Upper lobe of right lung (tissue), 1 donor: ENCODE results near the gene RFX2. TPM values are rescaled to one million over a fixed set of nuclear protein-coding genes. Genes with fewer than 3 reads are reported as not detected.
A peak's percentile ranks its signal among the peaks of the same experiment; 100 is the strongest.

Experiments
- ATAC-seq: fragments of 200-7000 bp; cut with Tn5 transposase; one replicate; pipeline ENCODE4 v1.9.1; 2020; ENCODE audit warnings: mild to moderate bottlenecking, moderate library complexity
- DNase-seq: peaks from one replicate; pipeline ENCODE4 v3.0.0-alpha.2; 2020
- H3K27ac ChIP-seq: fragments of 200-600 bp; one replicate; pipeline ENCODE4 v1.8.0; 2022
- H3K27me3 ChIP-seq: fragments of 200-600 bp; one replicate; pipeline ENCODE4 v1.8.0; 2022; ENCODE audit warnings: mild to moderate bottlenecking
- H3K36me3 ChIP-seq: fragments of 200-600 bp; one replicate; pipeline ENCODE4 v1.8.0; 2022
- H3K4me1 ChIP-seq: fragments of 200-600 bp; one replicate; pipeline ENCODE4 v1.8.0; 2022
- H3K4me3 ChIP-seq: fragments of 200-600 bp; one replicate; pipeline ENCODE4 v1.8.0; 2022; ENCODE audit warnings: mild to moderate bottlenecking
- H3K9me3 ChIP-seq: fragments of 200-600 bp; one replicate; pipeline ENCODE4 v1.8.0; 2022
- intact Hi-C: fragments of 100-400 bp; cut with DNase I; formaldehyde crosslinking; loops from one replicate; pipeline ENCODE4 v1.11.0; 2022
- total RNA-seq: library from RNA; stranded (reverse); fragmentation: NEBNext Ultra II Directional; extraction: Animal tissue kit (Norgen Biotek cat#: 25700); gene quantifications from one replicate; pipeline ENCODE4 v1.2.1, GENCODE V29; 2021
- TF ChIP-seq, protein P1 (sequence below): fragments of 200-600 bp; IDR thresholded peaks from one replicate; pipeline ENCODE4 v1.8.0; 2022; ENCODE audit warnings: antibody characterized with exemption
- donor health status: DM: no; HTN: yes; CAD: no; lungs with severe emphysema.

Gene RFX2
- total RNA-seq, 1 donor from 2014 or later: 11.7 TPM

DNA sequence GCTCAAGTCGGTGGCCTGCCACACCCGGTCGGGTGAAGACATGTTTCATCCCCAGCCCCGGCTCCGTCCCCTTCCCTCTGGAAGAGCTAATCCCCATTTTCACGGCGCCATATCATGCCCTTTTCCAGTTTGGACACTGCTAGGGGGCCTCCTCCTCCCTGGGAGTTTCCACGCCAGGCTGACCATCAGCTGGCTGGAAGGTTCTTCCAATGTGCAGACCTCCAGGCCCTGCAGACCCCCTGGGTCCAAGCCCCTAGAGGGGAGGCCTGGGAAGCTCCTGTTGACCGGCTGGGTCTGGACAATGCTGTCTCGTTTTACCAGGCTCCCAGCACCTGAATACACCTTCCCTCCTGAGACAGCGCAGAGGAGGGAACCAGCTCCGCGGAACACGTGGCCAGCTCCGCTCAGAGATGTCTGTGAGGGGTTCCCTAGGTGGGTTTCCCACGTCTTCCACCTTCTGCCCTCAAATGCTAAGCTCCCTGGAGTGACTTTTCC, 87.7 kb downstream of the RFX2 start:
- intact Hi-C loops: no loop called here
- H3K27me3 ChIP-seq: no peaks in the 10 kb centered on the region
- no peak for DNase-seq
- TF ChIP-seq, protein P1, sequence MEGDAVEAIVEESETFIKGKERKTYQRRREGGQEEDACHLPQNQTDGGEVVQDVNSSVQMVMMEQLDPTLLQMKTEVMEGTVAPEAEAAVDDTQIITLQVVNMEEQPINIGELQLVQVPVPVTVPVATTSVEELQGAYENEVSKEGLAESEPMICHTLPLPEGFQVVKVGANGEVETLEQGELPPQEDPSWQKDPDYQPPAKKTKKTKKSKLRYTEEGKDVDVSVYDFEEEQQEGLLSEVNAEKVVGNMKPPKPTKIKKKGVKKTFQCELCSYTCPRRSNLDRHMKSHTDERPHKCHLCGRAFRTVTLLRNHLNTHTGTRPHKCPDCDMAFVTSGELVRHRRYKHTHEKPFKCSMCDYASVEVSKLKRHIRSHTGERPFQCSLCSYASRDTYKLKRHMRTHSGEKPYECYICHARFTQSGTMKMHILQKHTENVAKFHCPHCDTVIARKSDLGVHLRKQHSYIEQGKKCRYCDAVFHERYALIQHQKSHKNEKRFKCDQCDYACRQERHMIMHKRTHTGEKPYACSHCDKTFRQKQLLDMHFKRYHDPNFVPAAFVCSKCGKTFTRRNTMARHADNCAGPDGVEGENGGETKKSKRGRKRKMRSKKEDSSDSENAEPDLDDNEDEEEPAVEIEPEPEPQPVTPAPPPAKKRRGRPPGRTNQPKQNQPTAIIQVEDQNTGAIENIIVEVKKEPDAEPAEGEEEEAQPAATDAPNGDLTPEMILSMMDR: no peak
- peaks cover 3% of the 10 kb centered on the region for H3K36me3 ChIP-seq
- no peaks in the 10 kb centered on the region for H3K9me3 ChIP-seq
- ATAC-seq: no peak
- H3K27ac ChIP-seq: peak overlapping the region; percentile 58
- no peak overlapping the region for H3K4me3 ChIP-seq
- H3K4me1 ChIP-seq: peaks cover 5% of the 10 kb centered on the region

DNA sequence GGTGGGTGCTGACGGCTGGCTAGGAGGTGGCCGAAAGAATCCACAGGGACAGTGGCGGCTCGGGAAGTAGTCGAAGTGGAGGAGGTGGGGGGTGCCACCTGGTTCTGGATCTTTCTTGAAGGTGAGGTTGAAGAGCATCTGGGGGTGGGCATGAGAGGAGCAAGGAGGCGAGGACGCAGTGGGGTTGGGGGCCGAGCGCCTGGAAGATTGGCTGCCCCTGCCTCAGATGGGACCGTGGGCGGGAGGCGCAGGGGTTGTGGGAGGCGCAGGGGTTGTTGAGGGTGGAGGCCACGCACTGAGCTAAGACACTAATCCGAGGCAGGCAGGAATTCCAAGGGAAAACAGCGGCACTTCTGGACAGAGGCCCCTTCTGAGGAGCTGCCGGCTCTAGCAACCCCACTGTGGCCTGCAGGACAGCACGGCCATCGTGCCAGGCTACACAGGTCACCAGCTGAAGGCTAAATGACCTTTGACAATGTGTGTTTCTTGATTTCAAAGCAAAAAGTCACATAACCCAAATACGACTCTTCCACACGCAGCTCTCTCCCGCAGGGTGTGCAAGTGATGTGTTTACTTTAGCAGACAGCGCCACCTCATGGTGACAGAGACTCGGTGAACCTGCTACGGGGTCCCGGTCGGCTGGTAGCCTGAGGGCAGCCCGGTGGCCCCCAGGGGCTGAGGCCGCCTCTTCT, 88.3 kb downstream of the RFX2 start:
- Histone ChIP-seq H3K4me1 (peaks cover 5% of the 10 kb centered on the region), H3K27ac (no peak overlapping the region), H3K9me3 (no peaks in the 10 kb centered on the region), H3K27me3 (no peaks in the 10 kb centered on the region), H3K4me3 (no peak overlapping the region), H3K36me3 (peaks cover 3% of the 10 kb centered on the region)
- intact Hi-C loops: no loop called here
- DNase-seq (peak; percentile 78), ATAC-seq (peak; percentile 88)
- TF ChIP-seq, protein P1: peak; percentile 76

DNA sequence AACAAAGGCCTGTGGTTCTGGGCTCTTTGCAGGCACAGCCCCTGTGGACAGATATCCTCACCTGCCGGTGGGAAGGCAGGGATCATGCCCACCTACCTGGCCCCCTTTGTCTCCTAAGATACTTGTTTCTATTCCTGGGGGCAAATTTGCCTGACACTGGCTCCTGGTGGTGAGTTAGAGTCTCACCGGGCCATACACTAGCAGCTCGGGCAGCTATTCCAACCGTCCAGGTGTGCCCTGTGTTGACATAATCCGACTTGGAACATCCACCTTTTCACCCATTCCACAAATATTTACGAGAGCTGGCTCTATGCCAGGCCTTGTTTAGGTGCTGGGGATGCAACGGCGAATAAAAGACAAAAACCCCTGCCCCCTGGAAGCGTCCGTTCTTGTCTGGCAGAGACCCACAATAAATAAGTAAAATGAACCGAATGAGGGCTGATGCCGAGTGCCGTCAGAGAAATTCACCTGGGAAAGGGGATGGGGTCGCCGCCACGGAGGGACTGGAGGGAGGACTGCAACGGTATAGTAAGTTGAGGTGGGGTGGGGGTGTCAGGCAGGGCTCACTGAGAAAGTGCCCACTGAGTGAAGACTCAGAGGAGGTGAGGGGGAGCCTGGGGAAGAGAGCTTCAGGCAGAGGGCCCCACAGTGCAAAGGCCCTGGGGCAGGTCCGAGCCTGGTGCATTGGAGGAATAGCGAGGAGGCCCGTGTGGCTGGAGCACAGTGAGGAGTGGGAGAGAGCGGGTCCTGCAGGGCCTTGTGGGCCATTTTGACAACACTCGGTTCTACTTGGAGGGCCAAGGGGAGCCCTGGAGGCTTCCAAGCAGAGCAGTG, 89.1 kb downstream of the RFX2 start:
- TF ChIP-seq, protein P1: no peak
- Histone ChIP-seq H3K4me3 (no peak overlapping the region), H3K36me3 (peaks cover 3% of the 10 kb centered on the region), H3K27ac (no peak overlapping the region), H3K4me1 (peaks cover 5% of the 10 kb centered on the region), H3K9me3 (no peaks in the 10 kb centered on the region), H3K27me3 (no peaks in the 10 kb centered on the region)
- no peak for DNase-seq
- ATAC-seq: no peak
- intact Hi-C loops: no loop called here

DNA sequence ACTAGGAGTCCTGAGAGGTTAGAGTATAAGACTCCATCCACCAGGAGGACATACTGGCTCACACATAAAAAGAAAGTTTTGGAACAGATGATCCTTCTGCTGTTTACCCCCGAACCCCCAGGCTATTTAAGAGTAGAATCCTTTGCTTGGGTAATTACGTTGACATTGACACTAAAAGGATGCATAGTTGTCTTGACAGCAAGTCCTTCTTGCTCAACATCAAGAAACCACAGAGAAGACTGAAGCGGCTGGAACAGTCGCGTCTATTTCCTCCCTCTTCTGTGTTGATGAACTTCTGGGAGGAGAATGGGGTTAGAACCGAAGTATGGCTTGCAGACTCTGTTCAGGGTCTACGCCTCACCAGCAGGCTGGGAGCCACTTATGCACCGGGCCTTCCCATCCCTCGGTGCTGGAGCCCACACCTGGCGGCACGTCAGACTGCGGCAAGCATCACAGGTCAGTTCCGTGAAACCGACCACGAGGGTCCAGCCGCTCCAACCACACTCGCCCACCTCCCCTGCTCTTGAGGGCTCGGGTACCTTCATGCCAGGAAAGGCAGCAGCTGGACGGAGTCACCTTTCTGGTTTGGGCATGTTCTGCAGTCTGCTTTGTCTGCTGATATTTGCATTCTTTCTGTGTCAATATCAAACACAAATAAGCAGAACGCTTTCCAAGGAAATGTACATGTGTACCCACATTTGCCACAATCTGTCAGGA, 90.0 kb downstream of the RFX2 start:
- intact Hi-C loops: no loop called here
- H3K27ac ChIP-seq: no peak overlapping the region
- no peaks in the 10 kb centered on the region for H3K36me3 ChIP-seq
- DNase-seq (peak; percentile 55), ATAC-seq (no peak)
- no peaks in the 10 kb centered on the region for H3K9me3 ChIP-seq
- peaks cover 5% of the 10 kb centered on the region for H3K4me1 ChIP-seq
- H3K27me3 ChIP-seq: no peaks in the 10 kb centered on the region
- TF ChIP-seq, protein P1: no peak
- H3K4me3 ChIP-seq: no peak overlapping the region

DNA sequence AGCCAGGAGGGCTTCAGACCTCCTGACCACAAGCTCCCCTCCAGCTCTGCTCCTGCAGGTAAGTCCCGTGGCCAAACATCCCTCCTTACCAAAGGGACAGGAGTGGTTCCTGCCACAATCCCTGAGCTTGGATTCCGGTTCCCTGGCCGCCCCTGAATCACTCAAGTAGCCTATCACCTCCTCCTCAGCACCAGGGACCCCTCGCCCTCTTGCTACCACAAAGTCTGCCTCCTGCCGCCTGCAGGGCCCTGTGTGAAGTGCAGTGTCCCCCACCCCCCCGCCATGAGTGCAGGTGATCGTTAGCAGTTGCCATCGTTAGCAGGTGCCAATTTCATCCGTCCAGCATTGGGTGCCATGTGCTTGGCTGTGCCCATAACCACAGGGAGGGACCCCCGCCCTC, 91.5 kb downstream of the RFX2 start:
- no peaks in the 10 kb centered on the region for H3K9me3 ChIP-seq
- intact Hi-C loops: no loop called here
- no peak overlapping the region for H3K27ac ChIP-seq
- H3K4me1 ChIP-seq: peaks cover 5% of the 10 kb centered on the region
- TF ChIP-seq, protein P1: no peak
- no peaks in the 10 kb centered on the region for H3K27me3 ChIP-seq
- ATAC-seq (no peak), DNase-seq (peak; percentile 51)
- H3K4me3 ChIP-seq: no peak overlapping the region
- H3K36me3 ChIP-seq: no peaks in the 10 kb centered on the region
